WERI-Rb-1 (cell line): ENCODE results near the gene MECP2.
A peak's percentile ranks its signal among the peaks of the same experiment; 100 is the strongest.

Experiments used
- DNase-seq: peaks from one replicate; pipeline ENCODE4 v3.0.0-alpha.2; 2020
- H3K27ac ChIP-seq: fragments of 250-450 bp; sonication (Bioruptor Pico); 2 replicates; pipeline ENCODE4 v1.5.1; 2020; ENCODE audit warnings: mild to moderate bottlenecking, moderate library complexity
- H3K27me3 ChIP-seq: fragments of 250-450 bp; sonication (Bioruptor Pico); 2 replicates; pipeline ENCODE4 v1.5.1; 2021; ENCODE audit warnings: mild to moderate bottlenecking, low read depth, moderate library complexity; ENCODE audit not compliant: insufficient read depth, severe bottlenecking
- H3K36me3 ChIP-seq: fragments of 250-450 bp; sonication (Bioruptor Pico); 2 replicates; pipeline ENCODE4 v1.5.1; 2020; ENCODE audit warnings: mild to moderate bottlenecking, moderate library complexity
- H3K4me3 ChIP-seq: 2 replicates; pipeline ENCODE4 v1.5.1; 2011; ENCODE audit warnings: low read depth, mild to moderate bottlenecking, control low read depth, low read length
- H3K9me3 ChIP-seq: fragments of 250-450 bp; sonication (Bioruptor Pico); 2 replicates; pipeline ENCODE4 v1.5.1; 2021; ENCODE audit warnings: mild to moderate bottlenecking, moderate library complexity; ENCODE audit not compliant: severe bottlenecking
- TF ChIP-seq, protein P1 (sequence below): IDR thresholded peaks from 2 replicates; pipeline ENCODE4 v1.5.1; 2011; ENCODE audit warnings: low read depth, mild to moderate bottlenecking, control low read depth, inconsistent platforms, low read length

The MECP2 gene

DNA sequence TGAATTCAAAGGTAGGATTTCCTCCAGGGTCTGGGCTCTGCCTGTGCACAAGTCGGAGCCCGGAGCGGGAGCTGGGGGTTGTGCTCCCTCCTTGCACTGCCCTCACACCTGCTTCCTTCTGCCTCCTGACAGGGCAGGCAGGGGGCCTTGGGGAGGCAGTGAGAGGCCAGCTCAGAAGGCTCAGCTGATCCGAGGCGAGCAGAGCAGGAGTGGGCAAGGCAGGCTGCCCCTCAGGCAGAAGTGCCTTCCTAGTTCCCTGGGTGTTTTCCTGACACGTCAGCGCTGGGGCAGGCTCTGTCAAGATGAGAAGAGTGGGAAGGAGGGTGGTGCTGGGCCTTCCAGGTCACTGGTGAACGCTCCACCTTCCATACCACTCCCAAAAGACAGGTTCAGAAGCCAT is 72.3 kb downstream of the MECP2 start:
- Histone ChIP-seq H3K36me3 (peaks cover 36% of the 10 kb centered on the region), H3K27me3 (peaks cover 14% of the 10 kb centered on the region), H3K9me3 (no peaks in the 10 kb centered on the region), H3K4me3 (no peak overlapping the region), H3K27ac (peak overlapping the region; percentile 43)
- TF ChIP-seq, protein P1, sequence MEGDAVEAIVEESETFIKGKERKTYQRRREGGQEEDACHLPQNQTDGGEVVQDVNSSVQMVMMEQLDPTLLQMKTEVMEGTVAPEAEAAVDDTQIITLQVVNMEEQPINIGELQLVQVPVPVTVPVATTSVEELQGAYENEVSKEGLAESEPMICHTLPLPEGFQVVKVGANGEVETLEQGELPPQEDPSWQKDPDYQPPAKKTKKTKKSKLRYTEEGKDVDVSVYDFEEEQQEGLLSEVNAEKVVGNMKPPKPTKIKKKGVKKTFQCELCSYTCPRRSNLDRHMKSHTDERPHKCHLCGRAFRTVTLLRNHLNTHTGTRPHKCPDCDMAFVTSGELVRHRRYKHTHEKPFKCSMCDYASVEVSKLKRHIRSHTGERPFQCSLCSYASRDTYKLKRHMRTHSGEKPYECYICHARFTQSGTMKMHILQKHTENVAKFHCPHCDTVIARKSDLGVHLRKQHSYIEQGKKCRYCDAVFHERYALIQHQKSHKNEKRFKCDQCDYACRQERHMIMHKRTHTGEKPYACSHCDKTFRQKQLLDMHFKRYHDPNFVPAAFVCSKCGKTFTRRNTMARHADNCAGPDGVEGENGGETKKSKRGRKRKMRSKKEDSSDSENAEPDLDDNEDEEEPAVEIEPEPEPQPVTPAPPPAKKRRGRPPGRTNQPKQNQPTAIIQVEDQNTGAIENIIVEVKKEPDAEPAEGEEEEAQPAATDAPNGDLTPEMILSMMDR = no peak
- peak; percentile 65 for DNase-seq

- Histone ChIP-seq H3K36me3 (peaks cover 26% of the 10 kb centered on the region), H3K27ac (no peak overlapping the region)
- TF ChIP-seq, protein P1 = no peak
Measured at GRCh38 chrX:154024271-154024670, 73.2 kb downstream of the MECP2 start.

GRCh38 chrX:154023276-154024000 is 74.1 kb downstream of the MECP2 start:
- no peak overlapping the region for H3K4me3 ChIP-seq
- no peak for DNase-seq
- H3K36me3 ChIP-seq = peaks cover 19% of the 10 kb centered on the region
- peaks cover 14% of the 10 kb centered on the region for H3K27me3 ChIP-seq
- H3K9me3 ChIP-seq = no peaks in the 10 kb centered on the region
- TF ChIP-seq, protein P1 = no peak
- H3K27ac ChIP-seq = no peak overlapping the region

More at GRCh38 chrX:154024271-154024670, 73.2 kb downstream of the MECP2 start:
- H3K4me3 ChIP-seq = no peak overlapping the region
- no peaks in the 10 kb centered on the region for H3K9me3 ChIP-seq
- H3K27me3 ChIP-seq = peaks cover 14% of the 10 kb centered on the region
- DNase-seq = no peak

GRCh38 chrX:154022108-154022507 is 75.4 kb downstream of the MECP2 start:
- Histone ChIP-seq H3K27ac (no peak overlapping the region), H3K27me3 (peaks cover 11% of the 10 kb centered on the region), H3K4me3 (no peak overlapping the region), H3K9me3 (no peaks in the 10 kb centered on the region), H3K36me3 (peaks cover 18% of the 10 kb centered on the region)
- no peak for DNase-seq
- TF ChIP-seq, protein P1 = no peak

DNA sequence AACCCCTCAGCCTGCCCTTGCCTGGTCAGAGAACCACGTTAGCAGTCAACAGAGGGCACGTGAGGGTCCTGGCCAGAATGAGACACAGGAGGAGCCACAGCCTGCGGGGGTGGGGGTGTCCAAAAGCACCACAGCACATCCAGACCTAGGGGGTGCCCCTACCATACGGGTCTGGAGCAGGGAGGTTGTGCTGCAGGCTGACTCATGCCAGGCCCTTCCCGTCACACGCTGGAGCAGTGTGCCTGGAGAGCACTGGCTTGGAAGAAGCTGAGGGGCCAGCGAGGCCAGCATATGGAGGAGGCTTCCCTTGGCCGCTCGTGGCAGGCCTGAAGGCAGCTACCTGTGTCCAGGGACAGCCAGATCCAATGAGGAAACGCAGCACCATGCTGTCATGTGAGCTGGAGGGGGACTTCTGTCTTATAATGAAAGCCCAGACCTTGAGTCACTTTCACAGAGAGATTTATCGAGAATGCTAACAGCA is 76.3 kb downstream of the MECP2 start:
- TF ChIP-seq, protein P1 = no peak
- Histone ChIP-seq H3K9me3 (no peaks in the 10 kb centered on the region), H3K27ac (no peak overlapping the region), H3K4me3 (no peak overlapping the region), H3K27me3 (peaks cover 11% of the 10 kb centered on the region), H3K36me3 (peaks cover 28% of the 10 kb centered on the region)
- no peak for DNase-seq
